ENCODE measurements around the gene APBB2. TPM values are rescaled to one million over a fixed set of nuclear protein-coding genes. Genes with fewer than 3 reads are reported as not detected.
"Not testable (repeated sequence)": the region's sequence is repeated elsewhere in the genome, so short reads cannot be mapped to it uniquely, and the experiment has no call there.

Gene APBB2
- total and polyA plus RNA-seq, 2 donors: 20.6 to 67.8 TPM

GRCh38 chr4:41072021-41072777 is 142.1 kb downstream of the APBB2 start:
- DNase-seq (ENCODE audit: extremely low spot score): no peak
- Histone ChIP-seq H3K4me3 (ENCODE audit: low read depth, low read length) (no peak overlapping the region), H3K36me3 (ENCODE audit: insufficient read depth) (no peaks in the 10 kb centered on the region), H3K4me1 (ENCODE audit: insufficient read depth) (no peaks in the 10 kb centered on the region), H3K27ac (ENCODE audit: low read depth) (no peak overlapping the region)
- WGBS: 78% methylated on average over 7 of the region's 7 CpGs

- no peaks in the 10 kb centered on the region for H3K36me3 ChIP-seq (ENCODE audit: insufficient read depth)
- DNase-seq (ENCODE audit: extremely low spot score): no peak
- WGBS: 89% methylated on average over 10 of the region's 10 CpGs
- no peak overlapping the region for H3K4me3 ChIP-seq (ENCODE audit: low read depth, low read length)
- H3K27ac ChIP-seq (ENCODE audit: low read depth): no peak overlapping the region
- no peaks in the 10 kb centered on the region for H3K4me1 ChIP-seq (ENCODE audit: insufficient read depth)
Observed at GRCh38 chr4:41070516-41071281, 143.6 kb downstream of the APBB2 start.

- Histone ChIP-seq H3K27ac (ENCODE audit: low read depth) (no peak overlapping the region), H3K4me1 (ENCODE audit: insufficient read depth) (no peaks in the 10 kb centered on the region), H3K36me3 (ENCODE audit: insufficient read depth) (no peaks in the 10 kb centered on the region), H3K4me3 (ENCODE audit: low read depth, low read length) (no peak overlapping the region)
- 97% methylated on average over 1 of the region's 1 CpG for WGBS
- no peak for DNase-seq (ENCODE audit: extremely low spot score)
Observed at GRCh38 chr4:41069838-41070237, 144.5 kb downstream of the APBB2 start.

GRCh38 chr4:41069257-41069656 is 145.1 kb downstream of the APBB2 start:
- H3K27ac ChIP-seq (ENCODE audit: low read depth): no peak overlapping the region
- H3K4me1 ChIP-seq (ENCODE audit: insufficient read depth): no peaks in the 10 kb centered on the region
- 33% methylated on average over 5 of the region's 5 CpGs for WGBS

GRCh38 chr4:41067369-41067768 is 147.0 kb downstream of the APBB2 start:
- H3K36me3 ChIP-seq (ENCODE audit: insufficient read depth): no peaks in the 10 kb centered on the region
- no peak overlapping the region for H3K4me3 ChIP-seq (ENCODE audit: low read depth, low read length)
- WGBS: 89% methylated on average over 5 of the region's 5 CpGs
- no peaks in the 10 kb centered on the region for H3K4me1 ChIP-seq (ENCODE audit: insufficient read depth)
- no peak overlapping the region for H3K27ac ChIP-seq (ENCODE audit: low read depth)
- no peak for DNase-seq (ENCODE audit: extremely low spot score)

More at GRCh38 chr4:41069257-41069656, 145.1 kb downstream of the APBB2 start:
- no peak for DNase-seq (ENCODE audit: extremely low spot score)
- no peak overlapping the region for H3K4me3 ChIP-seq (ENCODE audit: low read depth, low read length)
- H3K36me3 ChIP-seq (ENCODE audit: insufficient read depth): no peaks in the 10 kb centered on the region

- Histone ChIP-seq H3K27ac (ENCODE audit: low read depth) (no peak overlapping the region), H3K36me3 (ENCODE audit: insufficient read depth) (no peaks in the 10 kb centered on the region), H3K4me3 (ENCODE audit: low read depth, low read length) (no peak overlapping the region), H3K4me1 (ENCODE audit: insufficient read depth) (no peaks in the 10 kb centered on the region)
- WGBS: 95% methylated on average over 4 of the region's 4 CpGs
- no peak for DNase-seq (ENCODE audit: extremely low spot score)
Observed at GRCh38 chr4:41066049-41066448, 148.3 kb downstream of the APBB2 start.

- Histone ChIP-seq H3K4me3 (ENCODE audit: low read depth, low read length) (no peak overlapping the region), H3K27ac (ENCODE audit: low read depth) (no peak overlapping the region), H3K36me3 (ENCODE audit: insufficient read depth) (no peaks in the 10 kb centered on the region), H3K4me1 (ENCODE audit: insufficient read depth) (no peaks in the 10 kb centered on the region)
- no peak for DNase-seq (ENCODE audit: extremely low spot score)
- 95% methylated on average over 5 of the region's 5 CpGs for WGBS
Observed at GRCh38 chr4:41065434-41066006, 148.8 kb downstream of the APBB2 start.

- Histone ChIP-seq H3K4me1 (ENCODE audit: insufficient read depth) (no peaks in the 10 kb centered on the region), H3K27ac (ENCODE audit: low read depth) (no peak overlapping the region), H3K36me3 (ENCODE audit: insufficient read depth) (no peaks in the 10 kb centered on the region), H3K4me3 (ENCODE audit: low read depth, low read length) (no peak overlapping the region)
- 96% methylated on average over 3 of the region's 3 CpGs for WGBS
- DNase-seq (ENCODE audit: extremely low spot score): no peak
Observed at GRCh38 chr4:41064953-41065352, 149.4 kb downstream of the APBB2 start.

- WGBS: 60% methylated on average over 5 of the region's 5 CpGs
Observed at GRCh38 chr4:41061482-41062185, 152.7 kb downstream of the APBB2 start.

GRCh38 chr4:41060352-41061334 is 153.7 kb downstream of the APBB2 start:
- H3K4me3 ChIP-seq (ENCODE audit: low read depth, low read length): no peak overlapping the region
- DNase-seq (ENCODE audit: extremely low spot score): no peak
- no peaks in the 10 kb centered on the region for H3K36me3 ChIP-seq (ENCODE audit: insufficient read depth)
- 55% methylated on average over 12 of the region's 12 CpGs for WGBS
- H3K4me1 ChIP-seq (ENCODE audit: insufficient read depth): no peaks in the 10 kb centered on the region
- no peak overlapping the region for H3K27ac ChIP-seq (ENCODE audit: low read depth)

More at GRCh38 chr4:41061482-41062185, 152.7 kb downstream of the APBB2 start:
- no peak for DNase-seq (ENCODE audit: extremely low spot score)
- H3K4me3 ChIP-seq (ENCODE audit: low read depth, low read length): no peak overlapping the region
- no peak overlapping the region for H3K27ac ChIP-seq (ENCODE audit: low read depth)
- no peaks in the 10 kb centered on the region for H3K4me1 ChIP-seq (ENCODE audit: insufficient read depth)
- H3K36me3 ChIP-seq (ENCODE audit: insufficient read depth): no peaks in the 10 kb centered on the region

GRCh38 chr4:41059411-41059810 is 154.9 kb downstream of the APBB2 start:
- WGBS: 94% methylated on average over 9 of the region's 9 CpGs
- DNase-seq (ENCODE audit: extremely low spot score); H3K36me3 ChIP-seq (ENCODE audit: insufficient read depth); H3K27ac ChIP-seq (ENCODE audit: low read depth); H3K4me1 ChIP-seq (ENCODE audit: insufficient read depth); H3K4me3 ChIP-seq (ENCODE audit: low read depth, low read length): not testable (repeated sequence)

- no peak overlapping the region for H3K27ac ChIP-seq (ENCODE audit: low read depth)
- H3K36me3 ChIP-seq (ENCODE audit: insufficient read depth): no peaks in the 10 kb centered on the region
- no peaks in the 10 kb centered on the region for H3K4me1 ChIP-seq (ENCODE audit: insufficient read depth)
- H3K4me3 ChIP-seq (ENCODE audit: low read depth, low read length): no peak overlapping the region
- no peak for DNase-seq (ENCODE audit: extremely low spot score)
- WGBS: 93% methylated on average over 3 of the region's 3 CpGs
Observed at GRCh38 chr4:41058426-41058825, 155.9 kb downstream of the APBB2 start.

Measured in urinary bladder (tissue), 4 donors.